PC-9 (cell line): Measurements from ENCODE around the gene UBL4A. TPM values are rescaled to one million over a fixed set of nuclear protein-coding genes. Genes with fewer than 3 reads are reported as not detected.

Source experiments
- BruUV-seq: library from RNA; stranded (reverse); fragments of 400-500 nt; replicated peaks from 2 replicates; lab custom pipeline; 2021; lab: Mats Ljungman, UMichigan
- CTCF ChIA-PET: fragments of 300-600 bp; sonication (Branson Sonifier 250); formaldehyde crosslinking; loops from one replicate; lab custom pipeline; 2022; ENCODE audit warnings: antibody characterized with exemption; lab: Charles Lee
- POLR2A ChIA-PET: fragments of 300-600 bp; sonication (Branson Sonifier 250); formaldehyde crosslinking; loops from one replicate; lab custom pipeline; 2022; ENCODE audit warnings: antibody characterized with exemption; ENCODE audit not compliant: unreplicated experiment; lab: Charles Lee
- DNase-seq, 2 experiments: peaks; one replicate each; pipeline versions ENCODE4 v3.0.0 to v3.0.0-alpha.2; 2015 to 2022; ENCODE audit warnings: mixed read lengths in 1 of 2
- H2AFZ ChIP-seq: fragments of 200-600 bp; sonication (generic); 2 replicates; pipeline ENCODE4 v1.8.1; 2017; ENCODE audit warnings: antibody characterized with exemption
- H3F3A ChIP-seq: fragments of 200-600 bp; sonication (generic); 2 replicates; pipeline ENCODE4 v1.8.1; 2017; ENCODE audit warnings: antibody characterized with exemption, mild to moderate bottlenecking, low read depth; ENCODE audit not compliant: insufficient read depth
- H3K27ac ChIP-seq: fragments of 200-600 bp; sonication (generic); 2 replicates; pipeline ENCODE4 v1.6.1; 2016; ENCODE audit warnings: mixed run types
- H3K27me3 ChIP-seq: fragments of 200-600 bp; sonication (generic); 2 replicates; pipeline ENCODE4 v1.6.1; 2016; ENCODE audit warnings: low read depth, mixed run types; ENCODE audit not compliant: insufficient read depth
- H3K36me3 ChIP-seq: fragments of 200-600 bp; sonication (generic); 2 replicates; pipeline ENCODE4 v1.6.1; 2016; ENCODE audit warnings: low read depth, mixed run types
- H3K4me1 ChIP-seq: fragments of 200-600 bp; sonication (generic); replicated peaks from 2 replicates; pipeline ENCODE4 v1.6.1; 2016; ENCODE audit warnings: mixed run types; ENCODE audit not compliant: insufficient read depth
- H3K4me2 ChIP-seq: fragments of 200-600 bp; sonication (generic); 2 replicates; pipeline ENCODE4 v1.6.1; 2017; ENCODE audit warnings: mixed run types
- H3K4me3 ChIP-seq: fragments of 200-600 bp; sonication (generic); 2 replicates; pipeline ENCODE4 v1.6.1; 2016; ENCODE audit warnings: mixed run types
- H3K79me2 ChIP-seq: fragments of 200-600 bp; sonication (generic); 2 replicates; pipeline ENCODE4 v1.6.1; 2017; ENCODE audit warnings: low read depth, mixed run types
- H3K9me2 ChIP-seq: fragments of 200-600 bp; sonication (generic); 2 replicates; pipeline ENCODE4 v1.8.1; 2017; ENCODE audit warnings: mild to moderate bottlenecking; ENCODE audit not compliant: insufficient read depth
- H3K9me3 ChIP-seq: fragments of 200-600 bp; sonication (generic); 2 replicates; pipeline ENCODE4 v1.8.1; 2016; ENCODE audit warnings: low read depth; ENCODE audit not compliant: insufficient read depth
- H4K20me1 ChIP-seq: fragments of 200-600 bp; sonication (generic); 2 replicates; pipeline ENCODE4 v1.8.1; 2017; ENCODE audit not compliant: insufficient read depth
- EZH2 ChIP-seq: fragments of 200-600 bp; sonication (generic); IDR thresholded peaks from 2 replicates; pipeline ENCODE4 v1.8.0; 2017; ENCODE audit warnings: antibody characterized with exemption, low read depth
- intact Hi-C: fragments of 100-400 bp; cut with micrococcal nuclease; formaldehyde crosslinking; loops from one replicate; pipeline ENCODE4 v1.10.0; 2022; ENCODE audit not compliant: unreplicated experiment
- total RNA-seq: library from RNA; stranded (reverse); gene quantifications from 2 replicates; pipeline ENCODE4 v1.2.3, GENCODE V29; 2021
- TF ChIP-seq, protein P1 (sequence below): fragments of 200-600 bp; sonication (generic); conservative IDR thresholded peaks from 2 replicates; pipeline ENCODE4 v1.6.1; 2017; ENCODE audit warnings: mixed run types, antibody characterized with exemption, mild to moderate bottlenecking, moderate library complexity

UBL4A gene
- total RNA-seq, 1 experiment from 2014 or later = 80.7 TPM

DNA sequence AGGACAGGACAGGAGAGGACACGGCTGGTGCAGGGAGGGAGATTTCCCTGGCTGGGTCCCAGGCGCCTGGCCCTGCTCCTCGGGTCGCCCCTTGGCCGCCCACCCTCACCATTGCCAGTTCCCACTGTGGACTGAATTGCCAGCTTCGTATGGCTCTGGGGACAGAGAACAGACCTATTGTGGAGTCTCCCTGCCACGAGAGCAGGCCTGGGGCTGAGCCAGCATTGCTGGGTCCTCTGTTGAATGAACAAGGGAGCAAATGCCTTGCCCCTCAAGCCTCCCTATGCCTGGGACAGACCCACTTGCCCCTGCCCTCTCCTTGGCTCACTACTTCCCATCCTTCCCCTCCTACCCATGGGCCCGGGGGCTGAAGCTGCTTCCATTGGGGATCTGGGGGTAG is 24.0 kb downstream of the UBL4A start:
- Histone ChIP-seq H3K9me3 (no peaks in the 10 kb centered on the region), H3F3A (peaks cover 2% of the 10 kb centered on the region; the same call in 1 of the 2 replicates), H3K27me3 (no peaks in the 10 kb centered on the region), H3K36me3 (no peaks in the 10 kb centered on the region), H2AFZ (no peak overlapping the region), H4K20me1 (no peaks in the 10 kb centered on the region), H3K4me1 (peaks cover 5% of the 10 kb centered on the region), H3K4me3 (no peak overlapping the region), H3K79me2 (peaks cover 6% of the 10 kb centered on the region; the same call in 1 of the 2 replicates), H3K9me2 (no peaks in the 10 kb centered on the region), H3K4me2 (no peak overlapping the region), H3K27ac (no peak overlapping the region)
- DNase-seq = no peak
- ChIA-PET CTCF (no interaction called here), POLR2A (no interaction called here)
- no TSS peak for BruUV-seq
- intact Hi-C loops = no loop called here
- no peak for TF ChIP-seq EZH2
- TF ChIP-seq, protein P1, sequence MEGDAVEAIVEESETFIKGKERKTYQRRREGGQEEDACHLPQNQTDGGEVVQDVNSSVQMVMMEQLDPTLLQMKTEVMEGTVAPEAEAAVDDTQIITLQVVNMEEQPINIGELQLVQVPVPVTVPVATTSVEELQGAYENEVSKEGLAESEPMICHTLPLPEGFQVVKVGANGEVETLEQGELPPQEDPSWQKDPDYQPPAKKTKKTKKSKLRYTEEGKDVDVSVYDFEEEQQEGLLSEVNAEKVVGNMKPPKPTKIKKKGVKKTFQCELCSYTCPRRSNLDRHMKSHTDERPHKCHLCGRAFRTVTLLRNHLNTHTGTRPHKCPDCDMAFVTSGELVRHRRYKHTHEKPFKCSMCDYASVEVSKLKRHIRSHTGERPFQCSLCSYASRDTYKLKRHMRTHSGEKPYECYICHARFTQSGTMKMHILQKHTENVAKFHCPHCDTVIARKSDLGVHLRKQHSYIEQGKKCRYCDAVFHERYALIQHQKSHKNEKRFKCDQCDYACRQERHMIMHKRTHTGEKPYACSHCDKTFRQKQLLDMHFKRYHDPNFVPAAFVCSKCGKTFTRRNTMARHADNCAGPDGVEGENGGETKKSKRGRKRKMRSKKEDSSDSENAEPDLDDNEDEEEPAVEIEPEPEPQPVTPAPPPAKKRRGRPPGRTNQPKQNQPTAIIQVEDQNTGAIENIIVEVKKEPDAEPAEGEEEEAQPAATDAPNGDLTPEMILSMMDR = no peak

DNA sequence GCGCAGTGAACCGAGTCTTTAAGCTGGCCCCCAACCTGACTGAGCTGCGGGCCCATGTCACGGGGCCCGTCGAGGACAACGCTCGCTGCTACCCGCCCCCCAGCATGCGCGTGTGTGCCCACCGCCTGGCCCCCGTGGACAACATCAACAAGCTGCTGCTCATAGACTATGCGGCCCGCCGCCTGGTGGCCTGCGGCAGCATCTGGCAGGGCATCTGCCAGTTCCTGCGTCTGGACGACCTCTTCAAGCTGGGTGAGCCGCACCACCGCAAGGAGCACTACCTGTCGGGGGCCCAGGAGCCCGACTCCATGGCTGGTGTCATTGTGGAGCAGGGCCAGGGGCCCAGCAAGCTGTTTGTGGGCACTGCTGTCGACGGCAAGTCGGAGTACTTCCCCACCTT is 26.1 kb downstream of the UBL4A start:
- Histone ChIP-seq H3K27me3 (no peaks in the 10 kb centered on the region), H3K4me3 (no peak overlapping the region), H3K36me3 (no peaks in the 10 kb centered on the region), H3F3A (peaks cover 8% of the 10 kb centered on the region; the same call in 1 of the 2 replicates), H3K9me3 (no peaks in the 10 kb centered on the region), H3K4me1 (peaks cover 5% of the 10 kb centered on the region), H3K79me2 (peaks cover 6% of the 10 kb centered on the region; the same call in 1 of the 2 replicates), H2AFZ (no peak overlapping the region), H3K4me2 (no peak overlapping the region), H3K9me2 (no peaks in the 10 kb centered on the region), H4K20me1 (no peaks in the 10 kb centered on the region), H3K27ac (no peak overlapping the region)
- no peak for DNase-seq
- intact Hi-C loops = no loop called here
- TF ChIP-seq, protein P1 = no peak
- TF ChIP-seq EZH2 = no peak
- no TSS peak for BruUV-seq
- POLR2A ChIA-PET = no interaction called here
- CTCF ChIA-PET = no interaction called here

DNA sequence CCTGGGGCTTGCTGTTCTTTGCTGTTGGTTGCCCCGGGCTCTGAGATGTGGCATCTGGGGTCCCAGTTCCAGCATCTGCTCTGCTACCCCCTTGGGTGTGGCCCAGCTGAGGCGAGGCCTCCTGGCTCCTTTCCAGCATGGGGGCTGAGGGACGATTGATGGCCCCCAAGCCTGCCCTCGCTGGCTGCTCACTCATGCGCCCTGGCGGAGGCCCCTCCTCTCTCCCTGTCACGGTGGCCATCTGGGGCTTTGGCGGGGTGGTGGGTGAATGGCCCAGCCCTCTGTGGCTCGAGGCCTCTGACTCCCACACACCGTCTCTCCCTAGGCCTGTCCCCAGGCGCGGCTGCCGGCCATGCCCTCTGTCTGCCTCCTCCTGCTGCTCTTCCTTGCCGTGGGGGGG is 26.6 kb downstream of the UBL4A start:
- Histone ChIP-seq H3K36me3 (no peaks in the 10 kb centered on the region), H3K27me3 (no peaks in the 10 kb centered on the region), H2AFZ (no peak overlapping the region), H3K4me2 (peak overlapping the region; percentile 82; the same call in 1 of the 2 replicates), H3K4me1 (peaks cover 5% of the 10 kb centered on the region), H3K9me3 (no peaks in the 10 kb centered on the region), H3K9me2 (no peaks in the 10 kb centered on the region), H4K20me1 (no peaks in the 10 kb centered on the region), H3K4me3 (no peak overlapping the region), H3K79me2 (peaks cover 6% of the 10 kb centered on the region; the same call in 1 of the 2 replicates), H3K27ac (no peak overlapping the region), H3F3A (peaks cover 8% of the 10 kb centered on the region; the same call in 1 of the 2 replicates)
- ChIA-PET POLR2A (interaction anchor here (0.5 kb wide), 1 partner anchor 88 kb away, joined by 3 read pairs; the partner anchor contains the start of gene IKBKG), CTCF (no interaction called here)
- TF ChIP-seq EZH2 = no peak
- TF ChIP-seq, protein P1 = no peak
- intact Hi-C loops = loop anchor here (2.0 to 5.0 kb wide), 3 partner anchors 25 to 63 kb away; partner anchors contain the start of genes DNASE1L1 and RPL10
- no peak for DNase-seq
- no TSS peak for BruUV-seq
